Fibroblast of upper back skin (primary cell): ENCODE measurements around the gene CAMTA1.
A peak's percentile ranks its signal among the peaks of the same experiment; 100 is the strongest.
"Not testable (repeated sequence)": the region's sequence is repeated elsewhere in the genome, so short reads cannot be mapped to it uniquely, and the experiment has no call there.

Source experiments
- DNase-seq: peaks from one replicate; pipeline ENCODE4 v3.0.0-alpha.2; 2013

The CAMTA1 gene

GRCh38 chr1:7783826-7784491 is 998.7 kb downstream of the CAMTA1 start, which contains the start of gene PER3:
PER3 (plus strand) TSS chr1:7784291; CDS start chr1:7784878, 587 bp downstream.
- DNase-seq = peak; percentile 96

GRCh38 chr1:7784492-7785071 is 999.3 kb downstream of the CAMTA1 start:
- no peak for DNase-seq

GRCh38 chr1:7785108-7785507 is 999.9 kb downstream of the CAMTA1 start:
- no peak for DNase-seq

GRCh38 chr1:7786795-7787194 is 1001.5 kb downstream of the CAMTA1 start:
- no peak for DNase-seq

GRCh38 chr1:7789828-7790227 is 1004.6 kb downstream of the CAMTA1 start:
- DNase-seq = no peak

GRCh38 chr1:7791027-7791426 is 1005.8 kb downstream of the CAMTA1 start:
- not testable (repeated sequence) for DNase-seq

GRCh38 chr1:7795406-7795805 is 1010.2 kb downstream of the CAMTA1 start:
- no peak for DNase-seq

DNA sequence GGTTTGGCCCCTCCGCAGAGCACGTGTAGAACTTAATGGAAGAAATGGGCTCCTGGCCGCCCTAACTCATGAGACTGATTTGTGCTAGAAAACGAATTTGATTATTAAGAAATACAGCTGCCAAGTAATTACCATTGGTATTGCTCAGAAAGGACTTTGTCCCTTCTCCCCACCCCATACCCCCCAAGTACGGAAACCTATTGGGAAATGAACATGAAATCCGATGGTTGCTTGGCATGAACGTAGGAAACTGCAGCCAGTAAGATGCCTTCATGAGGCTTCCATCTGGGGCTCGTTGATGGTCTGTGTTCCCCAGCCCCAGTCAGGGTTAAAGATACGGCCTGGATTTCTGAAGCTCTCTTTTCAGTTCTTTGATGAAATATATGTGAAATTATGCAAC is 1020.2 kb downstream of the CAMTA1 start:
- no peak for DNase-seq

DNA sequence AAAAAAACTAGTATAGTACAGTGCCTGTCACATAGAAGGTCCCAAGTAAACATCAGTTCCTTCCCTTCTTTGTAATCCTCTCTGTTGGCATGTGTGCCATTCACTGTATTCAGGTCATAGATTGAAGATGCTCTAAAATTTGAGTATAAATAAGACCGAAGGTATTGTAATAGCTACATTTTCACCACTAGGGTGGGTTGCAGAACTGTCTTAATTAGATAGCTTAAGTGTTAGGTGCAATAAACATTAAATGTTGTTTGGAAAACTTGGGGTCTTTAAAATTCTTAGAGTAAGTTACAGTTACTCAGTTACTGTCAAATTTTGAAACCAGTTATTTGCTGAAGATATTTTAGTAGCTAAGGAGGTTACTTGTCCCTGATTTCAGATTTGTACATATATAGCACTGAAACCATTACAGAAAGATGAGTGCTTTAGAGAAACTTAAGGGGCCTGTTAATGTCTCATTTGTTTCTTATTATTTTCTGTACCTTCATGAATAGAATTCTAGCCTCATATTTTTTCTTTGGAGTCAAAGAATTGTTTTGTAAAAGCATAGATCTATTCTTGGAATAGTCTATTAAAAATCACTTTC is 1023.1 kb downstream of the CAMTA1 start:
- peak; percentile 14 for DNase-seq

DNA sequence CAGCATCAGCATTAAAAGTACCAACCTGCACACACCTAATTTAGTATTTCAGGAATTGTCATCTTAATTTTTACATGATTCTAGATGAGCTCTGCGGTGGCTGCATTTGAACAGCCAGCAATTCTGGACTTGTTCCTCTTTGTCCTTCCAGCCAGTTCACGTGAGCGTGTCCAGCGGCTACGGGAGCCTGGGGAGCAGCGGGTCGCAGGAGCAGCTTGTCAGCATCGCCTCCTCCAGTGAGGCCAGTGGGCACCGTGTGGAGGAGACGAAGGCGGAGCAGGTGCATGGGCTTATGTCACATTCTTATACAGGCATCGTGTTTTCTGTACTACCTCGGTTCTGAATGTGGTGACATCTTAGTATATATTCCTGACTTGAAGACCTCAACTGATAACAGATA is 1024.5 kb downstream of the CAMTA1 start:
- DNase-seq = no peak

- peak; percentile 83 for DNase-seq
Observed at GRCh38 chr1:7810395-7810794, 1025.1 kb downstream of the CAMTA1 start.

GRCh38 chr1:7811476-7811875 is 1026.2 kb downstream of the CAMTA1 start:
- DNase-seq = no peak

DNA sequence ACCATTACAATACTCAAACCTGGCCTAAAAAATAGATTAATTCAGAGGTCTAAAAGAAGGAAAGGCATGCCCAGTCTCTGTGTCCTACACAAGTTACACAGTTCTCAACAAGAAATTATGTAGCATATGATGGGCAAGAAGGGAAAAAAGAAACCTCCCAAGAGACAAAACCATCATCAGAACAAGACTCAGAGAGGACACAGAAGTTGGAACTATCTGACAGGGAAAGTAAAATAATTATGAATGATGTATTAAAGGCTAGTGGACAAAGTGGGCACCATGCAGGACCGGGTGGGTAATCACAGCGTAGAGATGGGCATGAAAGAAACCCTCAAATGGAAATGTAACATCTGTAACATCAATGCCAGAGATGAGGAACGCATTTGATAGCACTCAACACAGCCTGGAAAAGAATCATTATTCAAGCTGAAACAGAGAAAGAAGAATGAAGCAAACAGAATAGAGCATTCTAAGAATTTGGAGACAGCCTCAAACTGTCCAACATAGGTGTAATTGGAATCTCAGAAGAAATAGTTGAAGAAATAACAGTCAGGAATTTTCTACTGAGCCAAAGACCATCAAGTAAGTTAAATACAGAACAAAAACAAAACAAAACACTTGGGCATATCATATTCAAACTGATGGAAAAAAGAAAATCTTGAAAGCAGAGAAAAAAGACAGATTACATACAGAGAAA is 1028.6 kb downstream of the CAMTA1 start:
- no peak for DNase-seq
